ENCODE data around the gene CITED1. TPM values are rescaled to one million over a fixed set of nuclear protein-coding genes. Genes with fewer than 3 reads are reported as not detected.
"Not testable (repeated sequence)": the region's sequence is repeated elsewhere in the genome, so short reads cannot be mapped to it uniquely, and the experiment has no call there.

CITED1 gene
- 10 to 100 TPM in 3 of 4 donors, 1 to 10 TPM in 1; 3.4 to 16.4 (median 13.4) TPM for polyA plus RNA-seq (ENCODE audit: insufficient read length in 4 of 4)

- DNase-seq (ENCODE audit: low read depth in 4 of 4, low spot score in 3 of 4), result no peak
Observed at GRCh38 chrX:72305286-72306084, at the start of gene CITED1. Gene CITED1 (minus strand): TSS chrX:72305914. CDS start chrX:72302869, 3,045 bp downstream.

GRCh38 chrX:72352786-72353185, 47.1 kb upstream of the CITED1 start:
- no peak for DNase-seq (ENCODE audit: low read depth in 4 of 4, low spot score in 3 of 4)

DNA sequence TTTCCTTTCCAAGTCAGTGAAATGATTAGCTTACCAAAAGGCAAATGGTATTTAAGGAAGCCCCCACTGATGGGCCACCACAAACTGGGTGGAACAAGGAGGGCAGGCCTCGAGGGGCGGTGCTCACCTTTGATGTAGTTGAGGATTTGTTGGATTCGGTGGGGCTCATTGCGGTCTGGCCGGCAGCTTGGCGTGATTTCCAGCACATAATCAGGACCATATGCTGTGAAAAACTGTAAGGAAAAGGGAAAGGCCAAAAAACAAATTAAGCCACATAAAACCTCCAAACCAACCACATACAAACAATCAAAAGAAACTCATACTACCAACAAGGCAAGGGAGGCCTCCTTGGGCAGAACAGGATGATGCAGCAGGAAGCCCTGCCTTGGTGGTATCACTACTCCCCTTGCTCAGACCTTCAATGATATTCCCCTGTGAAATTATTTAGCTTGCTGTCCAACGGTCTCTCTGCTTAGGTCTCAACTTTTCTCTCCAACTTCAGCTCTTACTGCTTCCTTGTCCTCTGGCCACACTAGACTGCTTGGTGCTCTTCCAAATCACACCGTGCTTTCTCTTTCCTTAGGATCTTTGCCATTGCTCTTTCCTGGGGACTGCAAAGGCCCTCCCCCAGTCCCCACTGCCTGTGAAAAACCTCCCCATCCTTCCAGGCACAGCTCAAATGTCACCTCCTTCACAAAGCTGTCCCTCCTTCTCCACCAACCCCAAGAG, 46.1 kb upstream of the CITED1 start:
- DNase-seq (ENCODE audit: low read depth in 4 of 4, low spot score in 3 of 4), result no peak

DNA sequence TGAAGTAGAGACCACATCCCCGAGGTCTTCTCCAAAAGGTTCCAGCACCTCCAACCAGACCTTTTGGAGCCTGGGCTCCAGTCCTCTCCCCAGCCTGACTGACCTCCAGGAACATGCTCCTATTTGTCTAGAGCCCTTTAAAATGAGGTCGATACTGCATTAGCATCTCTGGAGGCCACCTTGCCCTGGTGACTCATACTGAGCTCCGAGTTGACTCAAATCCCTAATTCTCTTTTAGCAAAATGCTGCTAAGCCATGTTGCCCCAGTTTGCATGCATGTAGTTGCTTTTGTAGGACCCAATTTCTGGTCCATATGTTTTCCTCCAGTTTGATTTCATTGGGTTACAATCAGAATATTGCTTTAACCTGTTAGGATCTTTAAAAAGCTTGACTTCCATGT, 43.5 kb upstream of the CITED1 start:
- no peak for DNase-seq (ENCODE audit: low read depth in 4 of 4, low spot score in 3 of 4)

DNA sequence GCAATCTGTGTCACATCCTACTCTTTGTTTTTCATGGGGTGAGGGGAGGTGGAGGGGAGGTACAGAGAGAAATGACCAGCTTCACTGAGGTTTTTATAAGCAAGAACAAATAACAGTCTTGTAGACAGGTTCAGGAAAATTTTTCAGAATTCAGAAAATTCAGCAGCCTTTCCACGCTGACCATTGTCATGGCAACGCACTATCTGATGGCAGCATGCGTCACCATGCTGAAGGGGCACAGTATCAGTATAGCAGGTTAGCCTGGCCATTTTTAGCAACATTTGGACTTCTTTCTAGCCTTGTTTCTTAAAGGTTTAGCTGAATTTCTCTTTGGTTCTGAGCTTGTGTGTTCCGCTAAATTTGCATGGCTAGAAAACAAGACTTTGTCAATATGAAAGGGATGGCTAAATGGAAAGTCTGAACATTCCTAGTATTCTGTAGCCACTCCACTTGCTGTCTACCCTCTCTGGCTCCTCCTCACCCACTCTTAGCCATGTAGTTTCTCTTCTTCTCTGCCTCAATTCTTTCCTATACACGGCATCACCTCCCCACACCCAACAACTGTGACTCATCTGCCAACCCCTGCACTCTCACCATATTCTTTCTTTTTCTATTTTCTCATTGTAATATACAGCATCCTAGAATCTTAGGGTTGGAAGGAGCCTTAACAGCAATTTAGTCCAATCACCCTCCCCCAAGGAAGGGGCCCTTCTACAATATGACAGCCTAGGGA, 42.7 kb upstream of the CITED1 start:
- no peak for DNase-seq (ENCODE audit: low read depth in 4 of 4, low spot score in 3 of 4)

DNA sequence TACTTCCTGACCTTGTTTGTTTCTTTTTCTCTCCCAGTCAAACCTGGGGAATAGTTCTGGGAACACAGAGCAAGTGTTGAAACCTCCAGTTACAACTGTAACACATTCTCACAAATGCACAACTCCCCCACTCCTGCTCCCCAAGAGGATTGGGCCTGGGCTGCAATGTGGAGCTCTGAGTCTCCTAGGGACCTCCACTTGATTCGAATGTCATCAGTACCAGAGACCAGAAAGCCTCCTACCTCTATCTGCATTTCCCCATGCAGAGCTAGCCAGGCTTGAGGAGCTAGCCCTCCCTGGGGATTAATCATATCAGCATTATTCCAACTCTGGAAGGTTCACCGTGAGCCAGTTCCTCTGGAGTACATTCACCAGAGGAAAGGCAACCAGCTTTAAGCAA, 41.7 kb upstream of the CITED1 start:
- no peak for DNase-seq (ENCODE audit: low read depth in 4 of 4, low spot score in 3 of 4)

GRCh38 chrX:72346302-72346949, 40.7 kb upstream of the CITED1 start:
- DNase-seq (ENCODE audit: low read depth in 4 of 4, low spot score in 3 of 4), result no peak

DNA sequence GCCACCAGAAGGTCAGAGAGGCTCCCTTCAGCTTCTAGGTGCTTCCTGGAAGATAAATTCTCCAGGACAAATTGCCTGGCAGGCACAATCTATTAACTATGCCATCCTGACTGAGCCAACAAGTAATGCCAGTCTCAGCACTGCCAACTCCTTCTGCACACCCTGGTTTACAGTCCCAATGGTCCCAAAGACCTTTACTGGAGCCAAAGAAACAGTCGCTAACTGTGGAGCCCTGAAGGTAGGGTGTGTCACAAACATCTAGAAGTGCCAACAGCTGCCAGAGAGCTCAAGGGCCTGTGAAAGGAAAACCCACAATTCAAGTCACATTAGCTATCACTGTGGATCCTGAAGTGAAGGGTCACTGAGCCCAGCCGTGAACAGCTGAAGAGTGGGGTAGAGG, 34.9 kb upstream of the CITED1 start:
- DNase-seq (ENCODE audit: low read depth in 4 of 4, low spot score in 3 of 4), result no peak

- no peak for DNase-seq (ENCODE audit: low read depth in 4 of 4, low spot score in 3 of 4)
Observed at GRCh38 chrX:72340041-72340440, 34.3 kb upstream of the CITED1 start.

DNA sequence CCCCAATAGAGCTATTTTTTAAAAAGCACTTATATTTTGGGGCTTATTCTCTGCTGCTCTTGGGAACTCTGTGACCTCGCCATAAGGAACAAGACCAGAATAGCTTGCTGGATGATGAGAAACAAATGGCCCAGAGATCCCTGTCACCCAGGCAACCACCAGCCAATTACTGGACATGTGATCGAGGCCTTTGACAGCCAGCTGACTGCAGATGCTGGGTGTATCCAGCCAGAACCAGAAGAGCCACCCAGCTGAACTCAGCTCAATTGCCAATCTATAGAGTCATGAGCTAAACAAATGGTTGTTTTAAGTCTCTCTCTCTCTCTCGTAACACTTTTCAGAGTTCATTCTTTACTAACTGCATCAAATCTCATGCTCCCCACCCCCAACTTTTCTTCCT, 24.4 kb upstream of the CITED1 start:
- DNase-seq (ENCODE audit: low read depth in 4 of 4, low spot score in 3 of 4), result no peak

- no peak for DNase-seq (ENCODE audit: low read depth in 4 of 4, low spot score in 3 of 4)
Observed at GRCh38 chrX:72326605-72327300, 21.0 kb upstream of the CITED1 start.

DNA sequence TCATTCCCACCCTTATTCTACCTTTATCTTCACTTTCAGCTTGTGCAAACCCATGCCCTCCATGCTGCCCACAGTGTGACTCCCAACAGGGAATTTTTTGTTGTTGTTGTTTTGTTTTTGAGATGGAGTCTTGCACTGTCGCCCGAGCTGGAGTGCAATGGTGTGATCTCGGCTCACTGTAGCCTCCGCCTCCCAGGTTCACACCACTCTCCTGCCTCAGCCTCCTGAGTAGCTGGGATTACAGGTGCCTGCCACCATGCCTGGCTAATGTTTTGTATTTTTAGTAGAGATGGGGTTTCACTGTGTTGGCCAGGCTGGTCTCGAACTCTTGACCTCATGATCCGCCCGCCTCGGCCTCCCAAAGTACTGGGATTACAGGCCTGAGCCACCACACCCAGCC, 13.9 kb upstream of the CITED1 start:
- not testable (repeated sequence) for DNase-seq (ENCODE audit: low read depth in 4 of 4, low spot score in 3 of 4)

GRCh38 chrX:72317139-72317538, 11.4 kb upstream of the CITED1 start:
- DNase-seq (ENCODE audit: low read depth in 4 of 4, low spot score in 3 of 4), result no peak

GRCh38 chrX:72316408-72317110, 10.8 kb upstream of the CITED1 start:
- no peak for DNase-seq (ENCODE audit: low read depth in 4 of 4, low spot score in 3 of 4)

DNA sequence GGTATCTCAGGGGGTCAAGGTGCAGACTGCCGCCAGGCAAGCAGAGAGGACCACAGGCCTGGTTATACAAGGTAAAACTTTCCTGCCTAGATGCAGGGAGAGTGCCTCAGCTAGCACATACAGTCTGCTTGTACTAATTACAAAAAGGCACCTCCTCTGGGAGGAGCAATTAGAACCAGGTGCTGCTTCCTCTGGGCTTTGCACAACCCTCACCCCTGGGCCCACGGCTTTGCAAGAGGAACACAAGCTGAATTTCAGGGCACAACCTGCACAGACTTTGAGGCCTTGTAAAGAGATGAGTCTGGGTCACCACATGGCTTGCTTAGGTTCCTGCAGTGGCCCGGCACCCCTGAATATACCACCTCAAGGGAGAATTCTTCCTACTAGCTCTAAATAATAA, 9.2 kb upstream of the CITED1 start:
- no peak for DNase-seq (ENCODE audit: low read depth in 4 of 4, low spot score in 3 of 4)

- no peak for DNase-seq (ENCODE audit: low read depth in 4 of 4, low spot score in 3 of 4)
Observed at GRCh38 chrX:72313707-72314641, 8.3 kb upstream of the CITED1 start.

GRCh38 chrX:72312311-72312940, 6.7 kb upstream of the CITED1 start:
- no peak for DNase-seq (ENCODE audit: low read depth in 4 of 4, low spot score in 3 of 4)

All from right renal pelvis (tissue), 4 donors.